ENCODE results near the gene SUPT6H. TPM values are rescaled to one million over a fixed set of nuclear protein-coding genes. Genes with fewer than 3 reads are reported as not detected.

Gene SUPT6H
- total RNA-seq, 2 donors from 2014 or later: 136 to 139 TPM

- no peaks in the 10 kb centered on the region for H3K9me3 ChIP-seq (ENCODE audit: control insufficient read depth, low read length, poor library complexity, severe bottlenecking)
- no peaks in the 10 kb centered on the region for H3K27me3 Mint-ChIP-seq
- H3K36me3 Mint-ChIP-seq (ENCODE audit: low read depth): no peaks in the 10 kb centered on the region
- peak; percentile 79 to 85 (median 79) for DNase-seq
- H3K4me1 Mint-ChIP-seq: peaks cover 4% of the 10 kb centered on the region
- peak; percentile 89 for ATAC-seq
- no peak overlapping the region for H3K4me3 Mint-ChIP-seq
- peak overlapping the region; percentile 8 for H3K27ac Mint-ChIP-seq
Measured at GRCh38 chr17:28750178-28751047, 88.4 kb downstream of the SUPT6H start.

GRCh38 chr17:28751600-28752366, 89.8 kb downstream of the SUPT6H start:
- H3K36me3 Mint-ChIP-seq (ENCODE audit: low read depth): no peaks in the 10 kb centered on the region
- H3K4me3 Mint-ChIP-seq: peak overlapping the region; percentile 50
- H3K9me3 ChIP-seq (ENCODE audit: control insufficient read depth, low read length, poor library complexity, severe bottlenecking): no peaks in the 10 kb centered on the region
- DNase-seq (no peak), ATAC-seq (no peak)
- H3K27ac Mint-ChIP-seq: no peak overlapping the region
- H3K27me3 Mint-ChIP-seq: no peaks in the 10 kb centered on the region
- H3K4me1 Mint-ChIP-seq: no peaks in the 10 kb centered on the region

Other genes with a start within 250 kb of the SUPT6H start
- gene SLC13A2, start 188.6 kb upstream of the SUPT6H start, total RNA-seq: not detected
- gene FOXN1, start 155.9 kb upstream of the SUPT6H start, total RNA-seq: not detected
- 10 to 100 TPM; 87.2 to 91.9 TPM for gene UNC119, start 109.6 kb upstream of the SUPT6H start, total RNA-seq
- 10 to 100 TPM; 44.5 to 50.9 TPM for gene PIGS, start 90.7 kb upstream of the SUPT6H start, total RNA-seq
- gene ALDOC, start 85.3 kb upstream of the SUPT6H start, total RNA-seq: 10 to 100 TPM; 16.7 to 24.5 TPM
- gene SPAG5, start 63.2 kb upstream of the SUPT6H start, total RNA-seq: 10 to 100 TPM; 19.2 to 31.5 TPM
- 1 to 10 TPM; 8.1 to 8.8 TPM for gene RSKR, start 48.0 kb upstream of the SUPT6H start, total RNA-seq
- gene BLTP2, start 17.0 kb upstream of the SUPT6H start, total RNA-seq: 100 to 1,000 TPM; 136 to 153 TPM
- 10 to 100 TPM; 31.5 to 38.5 TPM for gene SDF2, start 299 bp upstream of the SUPT6H start, total RNA-seq
- gene PROCA1, start 49.7 kb downstream of the SUPT6H start, total RNA-seq: 1 to 10 TPM; 4.8 to 6.3 TPM
- 10 to 100 TPM in 1 of 2 donors, 1 to 10 TPM in 1; 8.3 to 24.3 TPM for gene RAB34, start 55.7 kb downstream of the SUPT6H start, total RNA-seq
- 1,000 to 10,000 TPM; 2,757 to 2,860 TPM for gene RPL23A, start 57.8 kb downstream of the SUPT6H start, total RNA-seq
- gene TLCD1, start 64.0 kb downstream of the SUPT6H start, total RNA-seq: 1 to 10 TPM; 1.1 to 1.4 TPM
- gene NEK8, start 66.6 kb downstream of the SUPT6H start, total RNA-seq: 1 to 10 TPM; 5.8 to 8.8 TPM
- gene TRAF4, start 81.8 kb downstream of the SUPT6H start, total RNA-seq: 100 to 1,000 TPM; 326 to 362 TPM
- 10 to 100 TPM; 18.3 to 22.6 TPM for gene FAM222B, start 180.6 kb downstream of the SUPT6H start, total RNA-seq
- gene ERAL1, start 192.8 kb downstream of the SUPT6H start, total RNA-seq: 10 to 100 TPM; 19.0 to 20.5 TPM
- 100 to 1,000 TPM; 132 to 147 TPM for gene FLOT2, start 235.5 kb downstream of the SUPT6H start, total RNA-seq
- gene DHRS13, start 240.9 kb downstream of the SUPT6H start, total RNA-seq: 10 to 100 TPM; 21.0 TPM

All from T-helper 17 cell (primary cell).